C4-2B (cell line): ENCODE results near the gene MACF1.

Source experiments
- CTCF ChIP-seq: fragments of 450-650 bp; conservative IDR thresholded peaks from 2 replicates; pipeline ENCODE4 v1.5.1; 2017; ENCODE audit warnings: mild to moderate bottlenecking
- ZFX ChIP-seq: fragments of 450-650 bp; IDR thresholded peaks from 2 replicates; pipeline ENCODE4 v1.6.1; 2017

DNA sequence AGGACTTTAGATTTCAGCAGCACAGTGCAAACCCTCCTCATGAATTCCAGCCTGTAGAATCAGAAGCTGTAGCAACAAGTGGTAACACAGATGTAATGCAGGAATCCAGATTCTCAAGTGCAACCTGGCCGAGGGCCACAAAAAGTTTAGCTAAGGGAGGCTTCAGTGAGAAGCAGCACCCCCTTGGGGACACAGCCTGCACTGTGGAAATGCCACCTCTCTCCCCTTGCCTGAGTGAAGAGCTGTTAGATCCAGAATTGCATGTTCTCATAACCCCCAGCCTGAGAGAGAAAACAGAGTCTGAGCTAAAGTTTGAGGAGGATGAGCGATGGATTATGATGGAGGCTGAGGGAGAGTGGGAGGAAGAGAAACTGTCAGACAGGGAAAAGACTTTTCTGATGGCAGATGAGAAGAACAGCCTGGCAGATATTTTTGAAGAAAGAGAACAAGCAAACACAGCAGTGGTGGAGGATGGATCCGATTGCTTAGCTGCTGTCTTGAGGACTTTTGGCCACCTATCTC, 206.5 kb downstream of the MACF1 start:
- TF ChIP-seq CTCF = peak; percentile 72
- TF ChIP-seq ZFX = no peak
